K562 (cell line): ENCODE data around the gene ADCY9. TPM values are rescaled to one million over a fixed set of nuclear protein-coding genes. Genes with fewer than 3 reads are reported as not detected.
A peak's percentile ranks its signal among the peaks of the same experiment; 100 is the strongest.

Experiments used
- ATAC-seq: fragments of 200-7000 bp; cut with Tn5 transposase; 3 replicates; pipeline ENCODE4 v1.9.1; 2020; ENCODE audit warnings: moderate library complexity
- BruUV-seq: library from RNA; stranded (reverse); fragments of 400-500 nt; replicated peaks from 2 replicates; lab custom pipeline; 2021; lab: Mats Ljungman, UMichigan
- CTCF ChIA-PET: fragments of 300-600 bp; formaldehyde crosslinking; extraction: SDS; loops from one replicate; lab custom pipeline; 2021; ENCODE audit warnings: low intra/inter-chr PET ratio; lab: Yijun Ruan, JAX
- POLR2A ChIA-PET: fragments of 300-600, 350-650 bp; sonication (Branson Sonifier 250); formaldehyde crosslinking; extraction: SDS; loops from one replicate; lab custom pipeline; 2021; ENCODE audit warnings: antibody characterized with exemption, inconsistent platforms; lab: Yijun Ruan, JAX
- DNase-seq, 4 experiments: peaks; one replicate each; pipeline versions ENCODE4 v3.0.0 to v3.0.0-alpha.2; 2011 to 2018; ENCODE audit warnings: low spot score in 3 of 4, mixed read lengths in 3 of 4; ENCODE audit errors: extremely low read depth in 1 of 4
- FAIRE-seq: peaks from 2 replicates; lab custom pipeline; 2011; peaks lifted over from hg19 to GRCh38; lab: Jason Lieb, UNC
- H2AFZ ChIP-seq: 2 replicates; pipeline ENCODE4 v1.6.0; 2011; ENCODE audit warnings: low read depth, low read length, control low read depth, inconsistent platforms
- H3K27ac ChIP-seq: fragments of 200-600 bp; 3 replicates; pipeline ENCODE4 v1.8.0; 2011; ENCODE audit warnings: low read depth, mild to moderate bottlenecking, control low read depth, inconsistent platforms, low read length, moderate library complexity, mixed read lengths; ENCODE audit errors: extremely low read depth
- H3K27me3 ChIP-seq, 2 experiments: fragments of 300-600 bp in 1 of 2; 2 replicates in 1 of 2; 3 replicates in 1 of 2; pipeline versions ENCODE4 v1.6.0 to v1.8.0; 2011; ENCODE audit warnings: inconsistent platforms in 2 of 2, low read length in 2 of 2, mild to moderate bottlenecking in 1 of 2, mixed read lengths in 1 of 2, moderate library complexity in 1 of 2; ENCODE audit not compliant: control insufficient read depth in 2 of 2, insufficient read depth in 2 of 2
- H3K36me3 ChIP-seq: fragments of 300-600 bp; 3 replicates; pipeline ENCODE4 v1.8.0; 2011; ENCODE audit warnings: mild to moderate bottlenecking, low read length, inconsistent platforms; ENCODE audit not compliant: control insufficient read depth, insufficient read depth
- H3K4me1 ChIP-seq, 2 experiments: fragments of 200-600 bp in 1 of 2; replicated peaks in 1 of 2; 2 replicates in 1 of 2; 3 replicates in 1 of 2; pipeline versions ENCODE4 v1.5.1 to v1.8.0; 2011; ENCODE audit warnings: inconsistent platforms in 2 of 2, low read length in 2 of 2, mild to moderate bottlenecking in 1 of 2, mixed read lengths in 1 of 2, moderate library complexity in 1 of 2; ENCODE audit not compliant: control insufficient read depth in 2 of 2, insufficient read depth in 2 of 2
- H3K4me2 ChIP-seq: 2 replicates; pipeline ENCODE4 v1.6.1; 2011; ENCODE audit warnings: low read length, control low read depth, inconsistent platforms, mixed read lengths; ENCODE audit not compliant: insufficient read depth
- H3K4me3 ChIP-seq: fragments of 200-600 bp; sonication (generic), shearing (Covaris generic); 2 replicates; pipeline ENCODE4 v1.5.1; 2016; ENCODE audit warnings: control low read depth, inconsistent platforms
- H3K79me2 ChIP-seq: fragments of 200-600 bp; 3 replicates; pipeline ENCODE4 v1.8.0; 2011; ENCODE audit warnings: low read length, inconsistent platforms; ENCODE audit not compliant: control insufficient read depth, insufficient read depth
- H3K9ac ChIP-seq, 2 experiments: 2 replicates each; pipeline versions ENCODE4 v1.6.0 to v1.6.1; 2011; ENCODE audit warnings: low read depth in 2 of 2, low read length in 2 of 2, control low read depth in 1 of 2, inconsistent platforms in 1 of 2, mild to moderate bottlenecking in 1 of 2, mixed read lengths in 1 of 2; ENCODE audit not compliant: insufficient read depth in 1 of 2
- H3K9me1 ChIP-seq: one replicate; pipeline ENCODE4 v1.6.0; 2011; ENCODE audit warnings: inconsistent platforms, mild to moderate bottlenecking, low read length, moderate library complexity; ENCODE audit not compliant: control insufficient read depth, insufficient read depth
- H3K9me3 ChIP-seq: replicated peaks from 2 replicates; pipeline ENCODE4 v1.5.1; 2011; ENCODE audit warnings: low read depth, low read length, inconsistent platforms; ENCODE audit not compliant: control insufficient read depth, insufficient read depth
- H4K20me1 ChIP-seq: replicated peaks from 2 replicates; pipeline ENCODE4 v1.6.1; 2011; ENCODE audit warnings: low read length, inconsistent platforms, mixed read lengths; ENCODE audit not compliant: control insufficient read depth, insufficient read depth
- COPS2 ChIP-seq: fragments of 450-650 bp; conservative IDR thresholded peaks from 2 replicates; pipeline ENCODE4 v1.6.1; 2016; ENCODE audit warnings: mild to moderate bottlenecking, moderate library complexity
- EWSR1 ChIP-seq: fragments of 450-650 bp; IDR thresholded peaks from 2 replicates; pipeline ENCODE4 v1.6.1; 2018; ENCODE audit warnings: borderline replicate concordance, mild to moderate bottlenecking, low read depth, moderate library complexity; ENCODE audit not compliant: partially characterized antibody
- FOXA3 ChIP-seq, 2 experiments: fragments of 450-650 bp in 1 of 2; sonication (generic) in 1 of 2; formaldehyde crosslinking; IDR thresholded peaks in 1 of 2; conservative IDR thresholded peaks in 1 of 2; 2 replicates each; pipeline versions ENCODE4 v1.4.0 to v1.8.0; 2020 to 2022; ENCODE audit warnings: mild to moderate bottlenecking in 2 of 2, missing genetic modification reagents in 1 of 2
- KAT2B ChIP-seq: IDR thresholded peaks from one replicate; pipeline ENCODE4 v1.6.1; 2012; ENCODE audit warnings: low read depth, mild to moderate bottlenecking, control low read depth, inconsistent platforms, low read length, moderate library complexity
- NFYB ChIP-seq: IDR thresholded peaks from 2 replicates; pipeline ENCODE4 v1.6.1; 2011; ENCODE audit warnings: mild to moderate bottlenecking, moderate library complexity; ENCODE audit not compliant: insufficient read length; ENCODE audit errors: extremely low read depth
- OTX1 ChIP-seq: fragments of 450-650 bp; formaldehyde crosslinking; IDR thresholded peaks from 2 replicates; pipeline ENCODE4 v1.4.0; 2022; ENCODE audit warnings: mild to moderate bottlenecking
- SIRT6 ChIP-seq: IDR thresholded peaks from one replicate; pipeline ENCODE4 v1.6.1; 2012; ENCODE audit warnings: low read depth, mild to moderate bottlenecking, control low read depth, inconsistent platforms, low read length, moderate library complexity
- STAT5B ChIP-seq: fragments of 250-450 bp; sonication (Bioruptor Pico); IDR thresholded peaks from 2 replicates; pipeline ENCODE4 v1.8.0; 2021; ENCODE audit warnings: mild to moderate bottlenecking, inconsistent platforms
- ZNF23 ChIP-seq: fragments of 250-450 bp; sonication (Bioruptor Pico); IDR thresholded peaks from 2 replicates; pipeline ENCODE4 v1.4.0; 2020; ENCODE audit warnings: mild to moderate bottlenecking
- WGBS: fragments of 100-300 bp; shearing (Covaris generic); methylation state at CpG from one replicate; pipeline ENCODE4 v1.1.6; 2016; ENCODE audit warnings: low coverage, mixed read lengths; ENCODE audit not compliant: insufficient coverage; ENCODE audit errors: missing lambda C conversion rate; 5-methylcytosine and 5-hydroxymethylcytosine counted together
- in situ Hi-C: fragments of 300-500 bp; cut with MboI; formaldehyde crosslinking; loops from 4 replicates; pipeline ENCODE4 v1.15.0; 2018; ENCODE audit warnings: inconsistent platforms, mixed read lengths
- intact Hi-C: fragments of 100-400 bp; cut with micrococcal nuclease; formaldehyde crosslinking; loops from 2 replicates; pipeline ENCODE4 v1.14.2; 2022
- polyA plus RNA-seq, 8 experiments: library from polyadenylated mRNA; depleted of rRNA in 4 of 8; stranded (reverse) in 5 of 8; unstranded in 3 of 8; fragments of >200 nt; fragmentation: Nextera tagmentation in 2 of 8; fragmentation: Illumina TruSeq in 1 of 8; extraction: Ambion mirVana in 2 of 8; extraction: Trizol in 1 of 8; gene quantifications; 2 replicates each; pipeline versions ENCODE4 v1.2.1 to v1.2.3, GENCODE V29; 2011 to 2014; ENCODE audit warnings: inconsistent platforms in 1 of 8, missing spikeins in 1 of 8
- total RNA-seq, 7 experiments: library from RNA; depleted of rRNA in 6 of 7; stranded (reverse); fragments of >200 nt in 6 of 7; fragmentation: Illumina TruSeq in 2 of 7; extraction: Trizol in 2 of 7; gene quantifications; 2 replicates each; pipeline versions ENCODE4 v1.2.1 to v1.2.3, GENCODE V29; 2011 to 2021; ENCODE audit warnings: low replicate concordance in 1 of 7

ADCY9 gene
- total and polyA plus RNA-seq, 9 of the 15 experiments (the other 6 are each of a cell fraction or from before 2014, with no cell fraction given), result 0.03 to 0.29 (median 0.17) TPM

DNA sequence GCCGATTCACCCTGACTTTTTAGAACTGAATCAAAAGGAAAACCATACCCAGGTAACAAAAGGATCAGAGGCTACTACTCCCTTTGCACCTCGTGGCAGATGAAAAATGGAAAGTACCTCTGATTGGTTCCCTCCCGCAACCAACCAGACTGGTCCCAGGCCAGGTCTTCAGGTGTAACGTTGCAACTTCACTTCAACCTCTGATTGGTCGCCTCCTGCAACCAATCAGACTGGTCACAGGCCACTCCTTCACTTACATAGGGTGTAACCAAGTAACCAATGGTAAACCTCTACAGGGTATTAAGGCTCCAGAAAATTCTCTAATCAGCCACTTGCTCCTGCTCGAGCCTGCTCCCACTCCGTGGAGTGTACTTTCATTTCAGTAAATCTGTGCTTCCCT lies 89.4 kb downstream of the ADCY9 start:
- Histone ChIP-seq H3K9me1 (no peaks in the 10 kb centered on the region), H4K20me1 (no peaks in the 10 kb centered on the region), H3K9ac (no peak overlapping the region), H3K4me1 (no peaks in the 10 kb centered on the region), H3K79me2 (no peaks in the 10 kb centered on the region), H3K4me2 (no peak overlapping the region), H3K9me3 (no peaks in the 10 kb centered on the region; the same call in 1 of the 2 replicates), H3K27ac (no peak overlapping the region), H3K36me3 (no peaks in the 10 kb centered on the region), H3K4me3 (no peak overlapping the region), H2AFZ (no peak overlapping the region), H3K27me3 (peaks cover 17 to 42% of the 10 kb centered on the region in 2 experiments)
- intact Hi-C loops, result no loop called here
- ChIA-PET CTCF (no interaction called here), POLR2A (no interaction called here)
- FAIRE-seq, result no peak
- in situ Hi-C loops, result no loop called here
- TF ChIP-seq STAT5B (CRISPR knock-in tag), result no peak
- TF ChIP-seq NFYB, result peak; percentile 3
- peak; percentile 52 for ATAC-seq
- BruUV-seq, result no TSS peak
- WGBS, result 3% methylated on average over 7 of the region's 7 CpGs
- no peak for DNase-seq

DNA sequence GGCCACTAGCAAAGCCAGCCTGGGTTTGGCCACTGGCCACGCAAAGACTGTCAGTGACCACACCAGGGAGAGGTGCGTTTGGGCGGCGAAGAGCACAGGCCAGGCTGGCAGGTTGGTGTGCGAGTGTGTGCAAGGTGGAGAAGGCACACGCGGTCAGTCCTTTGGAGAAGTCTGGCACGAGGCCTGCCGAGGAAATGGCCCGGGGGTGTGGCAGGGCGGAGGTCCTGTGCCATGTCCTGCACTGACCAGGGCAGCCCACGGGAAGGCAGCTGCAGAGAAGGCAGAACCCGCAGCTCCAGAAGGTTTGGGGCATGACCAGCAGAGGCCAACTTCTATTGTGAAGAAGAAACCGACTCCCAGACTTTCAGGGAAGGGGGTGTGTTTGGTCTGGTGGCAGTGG lies 90.8 kb downstream of the ADCY9 start:
- ATAC-seq (no peak), FAIRE-seq (no peak), DNase-seq (no peak)
- Histone ChIP-seq H3K36me3 (no peaks in the 10 kb centered on the region), H3K9me1 (no peaks in the 10 kb centered on the region), H3K4me2 (no peak overlapping the region), H3K4me3 (no peak overlapping the region), H3K79me2 (no peaks in the 10 kb centered on the region), H3K27me3 (peaks cover 14 to 51% of the 10 kb centered on the region in 2 experiments), H3K4me1 (no peaks in the 10 kb centered on the region), H3K9ac (no peak overlapping the region), H3K9me3 (no peaks in the 10 kb centered on the region; the same call in 1 of the 2 replicates), H4K20me1 (no peaks in the 10 kb centered on the region), H2AFZ (no peak overlapping the region), H3K27ac (no peak overlapping the region)
- TF ChIP-seq ZNF23 (CRISPR knock-in tag) (no peak), COPS2 (no peak), SIRT6 (no peak), OTX1 (CRISPR knock-in tag) (no peak), FOXA3 (CRISPR knock-in tag; conservative IDR thresholded peaks at IDR 0.05 in 1 of 2, IDR thresholded peaks at IDR 0.05 in 1 of 2) (no peak), EWSR1 (no peak), KAT2B (no peak)
- CTCF ChIA-PET, result no interaction called here
- intact Hi-C loops, result no loop called here
- no TSS peak for BruUV-seq
- POLR2A ChIA-PET, result interaction anchor here (0.7 kb wide), 1 partner anchor 49 kb away, joined by 3 read pairs; no protein-coding TSS in a partner anchor
- in situ Hi-C loops, result no loop called here
- 0% methylated on average over 11 of the region's 14 CpGs for WGBS
